MCF 10A (cell line): ENCODE results near the gene KCNC1. TPM values are rescaled to one million over a fixed set of nuclear protein-coding genes. Genes with fewer than 3 reads are reported as not detected.

Experiments used
- BruUV-seq: library from RNA; stranded (reverse); fragments of 400-500 nt; replicated peaks from 2 replicates; lab custom pipeline; 2021; lab: Mats Ljungman, UMichigan
- CTCF ChIA-PET: fragments of 300-600 bp; sonication (Branson Sonifier 250); formaldehyde crosslinking; extraction: SDS; loops from one replicate; lab custom pipeline; 2021; ENCODE audit warnings: antibody characterized with exemption, inconsistent platforms; lab: Yijun Ruan, JAX
- POLR2A ChIA-PET: fragments of 300-600, 350-650 bp; sonication (Branson Sonifier 250); formaldehyde crosslinking; extraction: SDS; loops from one replicate; lab custom pipeline; 2020; ENCODE audit warnings: antibody characterized with exemption, inconsistent platforms; lab: Yijun Ruan, JAX
- DNase-seq: peaks from one replicate; pipeline ENCODE4 v3.0.0-alpha.2; 2018; ENCODE audit not compliant: unreplicated experiment
- H3K27ac Mint-ChIP-seq: one replicate; pipeline ENCODE4 v1.8.0; 2022; ENCODE audit warnings: mild to moderate bottlenecking, low read depth, mixed read lengths; ENCODE audit not compliant: unreplicated experiment
- H3K27me3 Mint-ChIP-seq: one replicate; pipeline ENCODE4 v1.8.0; 2022; ENCODE audit warnings: mixed read lengths; ENCODE audit not compliant: insufficient read depth, unreplicated experiment
- H3K36me3 Mint-ChIP-seq: one replicate; pipeline ENCODE4 v1.8.0; 2022; ENCODE audit warnings: mild to moderate bottlenecking, moderate library complexity, mixed read lengths; ENCODE audit not compliant: insufficient read depth, unreplicated experiment
- H3K4me1 Mint-ChIP-seq: one replicate; pipeline ENCODE4 v1.8.0; 2022; ENCODE audit warnings: mixed read lengths; ENCODE audit not compliant: insufficient read depth, unreplicated experiment
- H3K4me3 Mint-ChIP-seq: one replicate; pipeline ENCODE4 v1.8.0; 2022; ENCODE audit warnings: mild to moderate bottlenecking, moderate library complexity, mixed read lengths; ENCODE audit not compliant: unreplicated experiment
- H3K9me3 Mint-ChIP-seq: one replicate; pipeline ENCODE4 v1.8.0; 2022; ENCODE audit warnings: mixed read lengths; ENCODE audit not compliant: unreplicated experiment
- CTCF ChIP-seq: fragments of 200-600 bp; IDR thresholded peaks from one replicate; pipeline ENCODE4 v1.8.0; 2022; ENCODE audit warnings: antibody characterized with exemption, mild to moderate bottlenecking; ENCODE audit not compliant: unreplicated experiment
- intact Hi-C: fragments of 100-400 bp; cut with micrococcal nuclease; formaldehyde crosslinking; loops from 2 replicates; pipeline ENCODE4 v1.14.1; 2022
- total RNA-seq: library from RNA; stranded (reverse); gene quantifications from 2 replicates; pipeline ENCODE4 v1.2.3, GENCODE V29; 2022

The KCNC1 gene
- total RNA-seq, 1 experiment from 2014 or later, result not detected

GRCh38 chr11:17738151-17738973 is 3.8 kb downstream of the KCNC1 start:
- DNase-seq, result no peak
- ChIA-PET POLR2A (no interaction called here), CTCF (interaction anchor here (0.6 to 10.6 kb wide), 3 partner anchors 7 to 243 kb away, joined by 3 to 507 read pairs (median 30); no protein-coding TSS in a partner anchor)
- no TSS peak for BruUV-seq
- no peak for TF ChIP-seq CTCF
- Mint-ChIP-seq H3K27ac (no peak overlapping the region), H3K4me3 (no peak overlapping the region), H3K4me1 (no peaks in the 10 kb centered on the region), H3K36me3 (no peaks in the 10 kb centered on the region), H3K9me3 (no peaks in the 10 kb centered on the region), H3K27me3 (peaks cover 7% of the 10 kb centered on the region)
- intact Hi-C loops, result no loop called here

- H3K27me3 Mint-ChIP-seq, result no peaks in the 10 kb centered on the region
- BruUV-seq, result no TSS peak
- intact Hi-C loops, result no loop called here
Observed at GRCh38 chr11:17739945-17740338, 5.4 kb downstream of the KCNC1 start.

GRCh38 chr11:17740649-17741235 is 6.2 kb downstream of the KCNC1 start:
- Mint-ChIP-seq H3K36me3 (no peaks in the 10 kb centered on the region), H3K9me3 (no peaks in the 10 kb centered on the region), H3K27ac (no peak overlapping the region), H3K4me1 (peaks cover 6% of the 10 kb centered on the region), H3K4me3 (no peak overlapping the region), H3K27me3 (no peaks in the 10 kb centered on the region)
- POLR2A ChIA-PET, result no interaction called here
- DNase-seq, result no peak
- intact Hi-C loops, result no loop called here
- CTCF ChIA-PET, result interaction anchor here (0.9 to 4.1 kb wide), 4 partner anchors 10 to 240 kb away, joined by 4 to 30 read pairs (median 6); no protein-coding TSS in a partner anchor
- TF ChIP-seq CTCF, result no peak
- BruUV-seq, result no TSS peak

More at GRCh38 chr11:17739945-17740338, 5.4 kb downstream of the KCNC1 start:
- no peak overlapping the region for H3K4me3 Mint-ChIP-seq
- no peaks in the 10 kb centered on the region for H3K36me3 Mint-ChIP-seq
- POLR2A ChIA-PET, result no interaction called here
- CTCF ChIA-PET, result interaction anchor here (1.4 to 4.1 kb wide), 2 partner anchors 9 to 239 kb away, joined by 6 to 30 read pairs; no protein-coding TSS in a partner anchor
- no peak overlapping the region for H3K27ac Mint-ChIP-seq
- DNase-seq, result no peak
- H3K9me3 Mint-ChIP-seq, result no peaks in the 10 kb centered on the region
- peaks cover 6% of the 10 kb centered on the region for H3K4me1 Mint-ChIP-seq
- TF ChIP-seq CTCF, result no peak

GRCh38 chr11:17741487-17741886 is 6.9 kb downstream of the KCNC1 start:
- BruUV-seq, result no TSS peak

More at GRCh38 chr11:17741487-17741886, 6.9 kb downstream of the KCNC1 start:
- Mint-ChIP-seq H3K36me3 (no peaks in the 10 kb centered on the region), H3K9me3 (no peaks in the 10 kb centered on the region), H3K4me1 (peaks cover 6% of the 10 kb centered on the region), H3K27me3 (no peaks in the 10 kb centered on the region), H3K4me3 (no peak overlapping the region), H3K27ac (no peak overlapping the region)
- no peak for TF ChIP-seq CTCF
- CTCF ChIA-PET, result interaction anchor here (0.7 to 4.1 kb wide), 4 partner anchors 10 to 239 kb away, joined by 3 to 30 read pairs (median 4); no protein-coding TSS in a partner anchor
- intact Hi-C loops, result no loop called here
- no peak for DNase-seq
- POLR2A ChIA-PET, result interaction anchor here (0.7 kb wide), 1 partner anchor 10 kb away, joined by 3 read pairs; no protein-coding TSS in a partner anchor
